ENCODE measurements around the gene KIZ. TPM values are rescaled to one million over a fixed set of nuclear protein-coding genes. Genes with fewer than 3 reads are reported as not detected.
A peak's percentile ranks its signal among the peaks of the same experiment; 100 is the strongest.

Gene KIZ
- total RNA-seq, 1 experiment from 2014 or later: 31.8 TPM

- Histone ChIP-seq H3K4me1 (peaks cover 19% of the 10 kb centered on the region; the same call in 1 of the 2 replicates), H3K4me3 (ENCODE audit: low read depth, low read length) (no peak overlapping the region), H3K9me3 (peaks cover 1% of the 10 kb centered on the region; the same call in 1 of the 2 replicates), H3K36me3 (ENCODE audit: control insufficient read depth, insufficient read depth, low read length) (no peaks in the 10 kb centered on the region), H3K27me3 (replicated peaks; ENCODE audit: control insufficient read depth, insufficient read depth, low read length) (no peaks in the 10 kb centered on the region)
- Mint-ChIP-seq H3K4me3 (ENCODE audit: unreplicated experiment) (peak overlapping the region; percentile 20), H3K9me3 (ENCODE audit: unreplicated experiment) (no peaks in the 10 kb centered on the region), H3K4me1 (ENCODE audit: low read depth, unreplicated experiment) (peaks cover 17% of the 10 kb centered on the region), H3K27ac (ENCODE audit: unreplicated experiment) (peak overlapping the region; percentile 34), H3K36me3 (ENCODE audit: insufficient read depth, unreplicated experiment) (peaks cover 5% of the 10 kb centered on the region), H3K27me3 (ENCODE audit: insufficient read depth, unreplicated experiment) (no peaks in the 10 kb centered on the region)
- no TSS peak for BruUV-seq (replicated peaks)
- TF ChIP-seq CTCF (IDR thresholded peaks at IDR 0.05; ENCODE audit: insufficient read depth in 1 of 2, low read depth in 1 of 2, low read length in 1 of 2, severe bottlenecking in 1 of 2, unreplicated experiment in 1 of 2): no peak
- intact Hi-C loops (cut with micrococcal nuclease; ENCODE audit: unreplicated experiment): loop anchor here (10.0 kb wide), 1 partner anchor 48 kb away; no protein-coding TSS in a partner anchor
- ChIA-PET POLR2A (no interaction called here), CTCF (interaction anchor here (0.6 to 1.5 kb wide), 2 partner anchors 14 to 82 kb away, joined by 5 to 6 read pairs; no protein-coding TSS in a partner anchor)
- peak in 1 of 2 experiments; percentile 11 for DNase-seq
Measured at GRCh38 chr20:21182832-21183563, 57.1 kb downstream of the KIZ start.

- H3K27me3 ChIP-seq (replicated peaks; ENCODE audit: control insufficient read depth, insufficient read depth, low read length): no peaks in the 10 kb centered on the region
- ChIA-PET POLR2A (no interaction called here), CTCF (interaction anchor here (1.5 kb wide), 1 partner anchor 82 kb away, joined by 5 read pairs; no protein-coding TSS in a partner anchor)
- Mint-ChIP-seq H3K9me3 (ENCODE audit: unreplicated experiment) (no peaks in the 10 kb centered on the region), H3K4me3 (ENCODE audit: unreplicated experiment) (no peak overlapping the region), H3K27me3 (ENCODE audit: insufficient read depth, unreplicated experiment) (no peaks in the 10 kb centered on the region), H3K36me3 (ENCODE audit: insufficient read depth, unreplicated experiment) (peaks cover 5% of the 10 kb centered on the region), H3K27ac (ENCODE audit: unreplicated experiment) (peak overlapping the region; percentile 34), H3K4me1 (ENCODE audit: low read depth, unreplicated experiment) (peaks cover 17% of the 10 kb centered on the region)
- no peak overlapping the region for H3K4me3 ChIP-seq (ENCODE audit: low read depth, low read length)
- peaks cover 19% of the 10 kb centered on the region; the same call in 1 of the 2 replicates for H3K4me1 ChIP-seq
- H3K9me3 ChIP-seq: no peaks in the 10 kb centered on the region; the same call in 1 of the 2 replicates
- no peaks in the 10 kb centered on the region for H3K36me3 ChIP-seq (ENCODE audit: control insufficient read depth, insufficient read depth, low read length)
- intact Hi-C loops (cut with micrococcal nuclease; ENCODE audit: unreplicated experiment): loop anchor here (10.0 kb wide), 1 partner anchor 49 kb away; no protein-coding TSS in a partner anchor
- no peak for TF ChIP-seq CTCF (IDR thresholded peaks at IDR 0.05; ENCODE audit: insufficient read depth in 1 of 2, low read depth in 1 of 2, low read length in 1 of 2, severe bottlenecking in 1 of 2, unreplicated experiment in 1 of 2)
- TSS peak; percentile 74 for BruUV-seq (replicated peaks)
- DNase-seq: no peak
Measured at GRCh38 chr20:21183722-21184121, 57.8 kb downstream of the KIZ start.

- no peak overlapping the region for H3K4me3 Mint-ChIP-seq (ENCODE audit: unreplicated experiment)
- peaks cover 5% of the 10 kb centered on the region for H3K36me3 Mint-ChIP-seq (ENCODE audit: insufficient read depth, unreplicated experiment)
- ChIA-PET CTCF (interaction anchor here (0.6 to 0.7 kb wide), 3 partner anchors 59 to 136 kb away, joined by 3 to 4 read pairs (median 4); partner anchors contain the start of gene KIZ), POLR2A (no interaction called here)
- peak; percentile 47 to 56 for DNase-seq
- Histone ChIP-seq H3K36me3 (ENCODE audit: control insufficient read depth, insufficient read depth, low read length) (no peaks in the 10 kb centered on the region), H3K4me3 (ENCODE audit: low read depth, low read length) (no peak overlapping the region), H3K27me3 (replicated peaks; ENCODE audit: control insufficient read depth, insufficient read depth, low read length) (no peaks in the 10 kb centered on the region), H3K9me3 (no peaks in the 10 kb centered on the region; the same call in 1 of the 2 replicates), H3K4me1 (peaks cover 19% of the 10 kb centered on the region; the same call in 1 of the 2 replicates)
- intact Hi-C loops (cut with micrococcal nuclease; ENCODE audit: unreplicated experiment): loop anchor here (10.0 kb wide), 1 partner anchor 50 kb away; no protein-coding TSS in a partner anchor
- peaks cover 17% of the 10 kb centered on the region for H3K4me1 Mint-ChIP-seq (ENCODE audit: low read depth, unreplicated experiment)
- no peaks in the 10 kb centered on the region for H3K9me3 Mint-ChIP-seq (ENCODE audit: unreplicated experiment)
- no TSS peak for BruUV-seq (replicated peaks)
- TF ChIP-seq CTCF (IDR thresholded peaks at IDR 0.05; ENCODE audit: insufficient read depth in 1 of 2, low read depth in 1 of 2, low read length in 1 of 2, severe bottlenecking in 1 of 2, unreplicated experiment in 1 of 2): no peak
- peak overlapping the region; percentile 69 for H3K27ac Mint-ChIP-seq (ENCODE audit: unreplicated experiment)
- no peaks in the 10 kb centered on the region for H3K27me3 Mint-ChIP-seq (ENCODE audit: insufficient read depth, unreplicated experiment)
Measured at GRCh38 chr20:21184819-21185218, 58.9 kb downstream of the KIZ start.

Measured in Caco-2 (cell line).